GM21825 (cell line): ENCODE data around the gene KIRREL1.

ENCODE experiments used
- ATAC-seq: cut with Tn5 transposase; IDR thresholded peaks from one replicate; pipeline ENCODE4 v1.9.1; 2021; ENCODE audit warnings: mild to moderate bottlenecking, moderate library complexity; ENCODE audit not compliant: unreplicated experiment

KIRREL1 gene

DNA sequence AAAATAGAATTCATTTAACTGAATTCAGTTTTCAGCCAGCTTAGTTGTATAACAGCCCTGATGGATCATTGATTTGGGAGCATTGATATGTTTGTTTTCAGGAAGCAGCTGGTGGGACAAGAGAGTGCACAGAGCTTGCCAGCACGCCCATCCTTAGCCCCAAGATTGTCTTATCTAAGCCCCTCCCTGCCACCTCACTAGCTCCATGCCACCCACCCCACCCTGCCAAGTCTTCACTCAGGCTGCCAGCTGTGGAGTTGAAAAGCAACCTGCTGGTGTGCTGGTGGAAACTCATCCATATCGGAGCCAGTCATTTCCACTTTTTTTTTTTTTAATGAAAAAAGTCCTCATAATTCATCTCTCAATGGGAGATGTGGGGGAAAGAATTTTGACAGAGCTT is 11.8 kb downstream of the KIRREL1 start:
- ATAC-seq, result no peak

DNA sequence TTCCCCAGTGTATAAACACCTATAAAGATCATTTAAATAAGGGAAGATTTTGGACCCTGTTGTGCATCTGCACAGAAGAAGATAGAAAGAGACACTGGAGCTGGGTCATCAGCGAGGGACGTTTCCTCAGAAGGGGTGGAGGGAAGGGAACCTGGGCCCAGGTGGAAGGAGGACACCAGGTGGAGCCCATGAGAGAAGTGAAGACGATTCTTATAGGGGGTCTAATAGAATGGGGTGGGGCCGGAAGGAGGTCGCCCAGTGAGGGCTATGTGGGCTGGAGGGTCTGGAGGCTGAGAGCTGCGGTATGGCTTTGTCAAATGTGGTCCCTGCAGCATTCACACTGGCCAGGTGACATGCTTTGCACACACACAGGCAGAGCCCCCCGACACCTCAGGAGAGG is 13.7 kb downstream of the KIRREL1 start:
- ATAC-seq, result no peak

DNA sequence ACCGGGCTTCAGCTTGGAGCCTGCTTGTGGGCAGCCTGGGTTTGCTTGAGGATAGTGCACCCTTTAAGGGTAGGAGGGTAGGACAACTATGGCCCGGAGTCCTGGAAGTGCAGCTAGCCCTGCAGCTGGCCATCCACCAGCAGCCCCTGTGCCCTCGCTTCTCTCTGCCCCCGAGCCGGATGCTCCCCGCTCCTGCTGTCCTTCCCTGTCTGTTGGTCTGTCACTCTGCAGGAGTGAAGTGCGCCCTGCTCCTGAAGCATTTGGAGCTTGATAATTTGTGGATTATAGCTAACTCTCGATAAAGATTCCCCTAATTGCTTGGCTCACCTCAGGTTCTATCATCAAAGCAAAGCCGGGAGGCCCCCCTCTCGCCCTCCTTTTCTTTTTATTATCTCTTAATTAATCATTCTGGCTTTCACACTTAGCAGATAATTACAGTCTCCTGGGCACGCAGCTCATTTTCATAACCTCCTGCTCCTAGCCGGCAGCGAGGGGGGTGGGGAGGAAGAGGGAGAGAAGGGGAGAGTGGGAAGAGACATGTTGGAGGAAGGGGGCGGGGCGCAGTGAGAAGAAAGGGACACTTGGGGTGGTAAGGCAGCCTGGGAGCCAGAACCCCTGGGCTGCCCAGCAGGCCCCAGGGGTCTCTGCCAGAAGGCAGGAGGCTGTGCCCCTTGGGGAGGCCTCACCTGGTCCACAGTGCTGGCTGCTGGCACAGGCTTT is 14.4 kb downstream of the KIRREL1 start:
- no peak for ATAC-seq

DNA sequence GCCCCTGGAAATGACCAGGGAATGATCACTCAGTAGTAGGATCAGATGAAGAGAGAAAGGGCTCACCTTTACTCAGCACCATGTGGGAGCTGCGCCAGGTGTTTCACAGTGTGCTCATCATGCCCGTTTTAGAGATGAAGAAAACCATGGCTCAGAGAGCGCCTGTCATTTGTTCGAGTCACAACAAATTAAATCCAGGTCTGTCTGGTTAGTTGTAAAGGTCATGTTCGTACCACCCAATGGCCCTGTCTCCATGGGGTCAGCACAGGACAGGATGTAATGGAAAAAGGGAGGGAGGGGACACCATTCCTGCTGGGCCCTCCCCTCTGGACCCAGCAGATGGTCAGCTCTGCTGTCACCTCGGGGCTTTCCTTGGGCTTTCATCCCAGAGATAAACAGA is 15.2 kb downstream of the KIRREL1 start:
- ATAC-seq, result no peak

DNA sequence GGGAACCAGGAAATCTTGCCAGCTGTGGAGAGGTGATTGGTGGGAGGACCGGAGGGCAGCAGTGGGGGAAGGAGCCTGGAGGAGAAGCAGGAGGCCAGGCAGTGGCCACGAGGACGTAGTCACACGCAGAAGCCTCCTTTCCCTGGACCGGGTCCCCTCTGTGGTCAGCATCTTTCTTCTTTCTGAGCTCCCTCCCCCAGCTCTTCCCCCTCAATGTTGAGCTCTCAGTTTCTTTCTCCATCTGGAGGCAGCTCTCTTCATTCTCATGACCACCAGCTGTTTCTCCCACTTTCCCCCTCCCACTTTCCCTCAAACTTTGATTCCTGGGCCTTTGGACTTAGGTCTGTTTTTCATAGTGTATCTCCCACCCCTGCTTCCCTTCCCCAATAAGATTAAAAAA is 18.3 kb downstream of the KIRREL1 start:
- ATAC-seq, result no peak

GRCh38 chr1:158013840-158014730 is 20.6 kb downstream of the KIRREL1 start:
- ATAC-seq, result no peak

DNA sequence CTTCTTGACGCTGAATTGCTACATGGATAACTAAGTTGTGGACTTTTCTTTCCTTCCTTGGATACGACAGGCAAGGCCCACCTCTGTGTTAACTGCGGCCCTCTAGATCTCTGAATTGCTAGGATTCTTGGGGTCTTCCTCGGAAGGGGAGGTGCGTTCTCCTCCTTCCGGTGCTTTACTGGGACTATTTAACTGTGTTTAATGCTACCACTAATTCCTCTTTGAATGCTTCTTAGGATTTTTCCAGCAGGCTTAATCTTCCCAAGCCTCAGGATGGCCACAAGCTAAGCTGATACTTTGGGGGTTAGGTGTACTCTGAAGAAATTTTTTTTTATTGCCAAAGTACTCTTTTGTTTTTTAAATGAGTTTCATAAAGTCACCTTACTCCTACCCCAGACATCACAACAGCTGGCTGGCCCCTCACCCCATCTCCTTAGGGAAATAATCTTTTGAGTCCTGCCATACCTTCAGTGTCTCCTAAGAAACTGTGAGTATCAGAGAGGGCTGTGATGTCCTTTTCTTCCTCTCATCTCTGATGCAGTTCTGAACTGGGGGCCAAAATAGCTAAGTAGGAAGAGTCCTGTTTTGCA is 21.4 kb downstream of the KIRREL1 start:
- no peak for ATAC-seq

- no peak for ATAC-seq
These were observed 23.3 kb downstream of the KIRREL1 start for GRCh38 chr1:158016651-158017335.

- ATAC-seq, result no peak
These were observed 24.6 kb downstream of the KIRREL1 start for GRCh38 chr1:158017800-158018595.

DNA sequence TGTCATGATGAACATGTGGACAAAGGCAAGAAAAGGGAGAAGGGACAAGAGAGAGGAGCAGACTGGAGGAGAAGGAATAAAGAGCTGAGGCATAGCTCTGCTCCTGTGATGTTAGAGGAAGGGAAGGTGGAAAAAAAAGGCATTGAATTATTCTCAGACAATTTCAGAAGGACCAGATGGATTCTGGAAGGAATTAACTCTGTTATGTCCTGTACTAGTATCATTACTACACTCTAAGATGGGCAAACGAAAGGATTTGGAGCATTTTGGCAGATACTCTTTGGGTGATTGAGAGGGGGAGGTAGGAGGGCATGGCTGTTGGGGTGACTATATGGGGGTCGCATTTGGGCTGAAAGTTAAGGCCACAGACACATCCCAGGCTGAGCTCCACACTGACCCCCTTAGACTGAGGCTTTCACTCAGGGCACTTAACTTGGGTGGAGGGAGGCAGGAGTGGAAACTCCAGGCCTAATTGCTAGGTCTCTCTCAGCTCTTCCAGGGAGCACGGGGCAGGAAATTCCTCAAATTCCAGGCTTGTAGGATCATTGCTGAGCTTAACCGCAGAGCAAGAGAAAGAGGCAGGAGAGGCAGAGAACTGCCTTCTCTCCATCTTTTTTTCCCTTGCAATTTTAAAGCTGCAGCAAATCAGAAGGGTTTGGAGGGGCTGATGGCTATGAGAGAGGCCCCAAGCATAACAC is 25.9 kb downstream of the KIRREL1 start:
- ATAC-seq, result no peak

- ATAC-seq, result no peak
These were observed 26.9 kb downstream of the KIRREL1 start for GRCh38 chr1:158020259-158020885.

- ATAC-seq, result no peak
These were observed 27.6 kb downstream of the KIRREL1 start for GRCh38 chr1:158020886-158021620.

GRCh38 chr1:158021721-158022120 is 28.3 kb downstream of the KIRREL1 start:
- ATAC-seq, result no peak

GRCh38 chr1:158022554-158023312 is 29.3 kb downstream of the KIRREL1 start:
- no peak for ATAC-seq

- no peak for ATAC-seq
These were observed 31.3 kb downstream of the KIRREL1 start for GRCh38 chr1:158024737-158025136.

GRCh38 chr1:158025576-158026230 is 32.3 kb downstream of the KIRREL1 start:
- ATAC-seq, result no peak

GRCh38 chr1:158026651-158027050 is 33.2 kb downstream of the KIRREL1 start:
- ATAC-seq, result no peak
